ENCODE measurements around the gene MRPL18. TPM values are rescaled to one million over a fixed set of nuclear protein-coding genes. Genes with fewer than 3 reads are reported as not detected.
A peak's percentile ranks its signal among the peaks of the same experiment; 100 is the strongest.

MRPL18 gene
- total RNA-seq, 1 experiment from 2014 or later, result 95.2 TPM

DNA sequence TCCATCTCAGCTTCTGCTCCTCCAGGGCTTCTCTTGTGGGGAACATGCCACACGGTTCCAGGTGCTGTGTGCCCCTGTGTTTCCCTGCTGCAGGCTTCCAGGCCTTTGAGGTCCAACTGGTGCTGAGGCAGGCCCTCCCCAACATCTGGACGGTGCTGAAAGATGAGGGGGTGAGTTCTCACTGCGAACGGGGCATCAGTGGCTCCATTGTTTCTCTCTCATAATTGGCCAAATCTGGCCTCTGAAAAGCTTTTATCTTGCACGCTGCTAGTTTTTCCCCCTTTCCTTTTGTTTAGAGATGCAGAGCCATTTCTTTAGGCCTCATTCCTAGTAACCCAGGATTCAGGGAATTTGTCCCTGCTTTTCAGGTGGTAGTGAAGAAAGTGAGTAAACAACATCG, 18.4 kb downstream of the MRPL18 start:
- H3K4me3 Mint-ChIP-seq, result no peak overlapping the region
- H3K27me3 Mint-ChIP-seq (ENCODE audit: low read depth), result no peaks in the 10 kb centered on the region
- ATAC-seq, result no peak
- 0 out of 2 replicates have a peak overlapping the region, but pooled peaks have one; percentile 63 for H3K27ac Mint-ChIP-seq
- H3K9me3 Mint-ChIP-seq, result no peaks in the 10 kb centered on the region
- peaks cover 23% of the 10 kb centered on the region for H3K4me1 Mint-ChIP-seq
- ChIA-PET POLR2A (interaction anchor here (1.0 kb wide), 1 partner anchor 11 kb away, joined by 4 read pairs; no protein-coding TSS in a partner anchor), CTCF (interaction anchor here (0.7 kb wide), 2 partner anchors 11 to 634 kb away, joined by 3 to 5 read pairs; no protein-coding TSS in a partner anchor)
- no peaks in the 10 kb centered on the region for H3K36me3 Mint-ChIP-seq
- TF ChIP-seq, protein P1, sequence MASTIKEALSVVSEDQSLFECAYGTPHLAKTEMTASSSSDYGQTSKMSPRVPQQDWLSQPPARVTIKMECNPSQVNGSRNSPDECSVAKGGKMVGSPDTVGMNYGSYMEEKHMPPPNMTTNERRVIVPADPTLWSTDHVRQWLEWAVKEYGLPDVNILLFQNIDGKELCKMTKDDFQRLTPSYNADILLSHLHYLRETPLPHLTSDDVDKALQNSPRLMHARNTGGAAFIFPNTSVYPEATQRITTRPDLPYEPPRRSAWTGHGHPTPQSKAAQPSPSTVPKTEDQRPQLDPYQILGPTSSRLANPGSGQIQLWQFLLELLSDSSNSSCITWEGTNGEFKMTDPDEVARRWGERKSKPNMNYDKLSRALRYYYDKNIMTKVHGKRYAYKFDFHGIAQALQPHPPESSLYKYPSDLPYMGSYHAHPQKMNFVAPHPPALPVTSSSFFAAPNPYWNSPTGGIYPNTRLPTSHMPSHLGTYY (CRISPR knock-in tag; IDR thresholded peaks at IDR 0.05), result no peak
- TF ChIP-seq ELF4 (CRISPR knock-in tag; IDR thresholded peaks at IDR 0.05; ENCODE audit: low read depth), result no peak
- no peak for DNase-seq (ENCODE audit: low spot score)

DNA sequence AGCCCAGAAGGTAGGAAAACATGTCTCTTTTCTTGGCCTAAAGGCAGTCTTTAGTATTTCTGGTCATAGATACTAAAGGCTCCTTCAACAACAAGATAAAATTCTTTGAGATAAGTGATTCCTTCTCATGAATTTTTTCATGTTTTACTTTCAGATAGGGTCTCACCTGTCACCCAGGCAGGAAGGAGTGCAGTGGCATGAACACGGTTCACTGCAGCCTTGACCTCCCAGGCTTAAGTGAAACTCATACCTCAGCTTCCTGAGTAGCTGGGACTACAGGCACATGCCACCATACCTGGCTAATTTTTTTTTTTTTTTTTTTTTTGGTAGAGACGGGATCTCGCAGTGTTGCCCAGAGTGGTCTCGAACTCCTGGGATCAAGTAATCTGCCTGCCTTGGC, 18.9 kb downstream of the MRPL18 start:
- CTCF ChIA-PET, result interaction anchor here (0.7 kb wide), 1 partner anchor 11 kb away, joined by 3 read pairs; no protein-coding TSS in a partner anchor
- H3K9me3 Mint-ChIP-seq, result no peaks in the 10 kb centered on the region
- H3K27me3 Mint-ChIP-seq (ENCODE audit: low read depth), result no peaks in the 10 kb centered on the region
- H3K36me3 Mint-ChIP-seq, result no peaks in the 10 kb centered on the region
- POLR2A ChIA-PET, result interaction anchor here (1.0 kb wide), 1 partner anchor 11 kb away, joined by 4 read pairs; no protein-coding TSS in a partner anchor
- ATAC-seq (no peak), DNase-seq (ENCODE audit: low spot score) (no peak)
- H3K27ac Mint-ChIP-seq, result no peak overlapping the region
- peaks cover 27% of the 10 kb centered on the region for H3K4me1 Mint-ChIP-seq
- H3K4me3 Mint-ChIP-seq, result no peak overlapping the region
- TF ChIP-seq FOXP1 (CRISPR knock-in tag; IDR thresholded peaks at IDR 0.05; ENCODE audit: borderline replicate concordance) (no peak), NR1H2 (CRISPR knock-in tag; IDR thresholded peaks at IDR 0.05) (no peak), ESRRA (CRISPR knock-in tag; IDR thresholded peaks at IDR 0.05; ENCODE audit: borderline replicate concordance) (no peak), MAX (CRISPR knock-in tag; IDR thresholded peaks at IDR 0.05) (no peak), MYBL2 (CRISPR knock-in tag; IDR thresholded peaks at IDR 0.05) (no peak), PRDM15 (CRISPR knock-in tag; IDR thresholded peaks at IDR 0.05) (no peak), ZNF396 (CRISPR knock-in tag; IDR thresholded peaks at IDR 0.05; ENCODE audit: borderline replicate concordance) (no peak), ZBTB21 (CRISPR knock-in tag; IDR thresholded peaks at IDR 0.05; ENCODE audit: borderline replicate concordance) (no peak), ZNF232 (CRISPR knock-in tag; IDR thresholded peaks at IDR 0.05) (no peak), ZNF281 (CRISPR knock-in tag; IDR thresholded peaks at IDR 0.05) (no peak)
- TF ChIP-seq, protein P2, sequence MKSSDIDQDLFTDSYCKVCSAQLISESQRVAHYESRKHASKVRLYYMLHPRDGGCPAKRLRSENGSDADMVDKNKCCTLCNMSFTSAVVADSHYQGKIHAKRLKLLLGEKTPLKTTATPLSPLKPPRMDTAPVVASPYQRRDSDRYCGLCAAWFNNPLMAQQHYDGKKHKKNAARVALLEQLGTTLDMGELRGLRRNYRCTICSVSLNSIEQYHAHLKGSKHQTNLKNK (CRISPR knock-in tag; IDR thresholded peaks at IDR 0.05), result no peak
- TF ChIP-seq, protein P3, sequence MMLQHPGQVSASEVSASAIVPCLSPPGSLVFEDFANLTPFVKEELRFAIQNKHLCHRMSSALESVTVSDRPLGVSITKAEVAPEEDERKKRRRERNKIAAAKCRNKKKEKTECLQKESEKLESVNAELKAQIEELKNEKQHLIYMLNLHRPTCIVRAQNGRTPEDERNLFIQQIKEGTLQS (CRISPR knock-in tag; conservative IDR thresholded peaks at IDR 0.05), result no peak
- TF ChIP-seq, protein P4, sequence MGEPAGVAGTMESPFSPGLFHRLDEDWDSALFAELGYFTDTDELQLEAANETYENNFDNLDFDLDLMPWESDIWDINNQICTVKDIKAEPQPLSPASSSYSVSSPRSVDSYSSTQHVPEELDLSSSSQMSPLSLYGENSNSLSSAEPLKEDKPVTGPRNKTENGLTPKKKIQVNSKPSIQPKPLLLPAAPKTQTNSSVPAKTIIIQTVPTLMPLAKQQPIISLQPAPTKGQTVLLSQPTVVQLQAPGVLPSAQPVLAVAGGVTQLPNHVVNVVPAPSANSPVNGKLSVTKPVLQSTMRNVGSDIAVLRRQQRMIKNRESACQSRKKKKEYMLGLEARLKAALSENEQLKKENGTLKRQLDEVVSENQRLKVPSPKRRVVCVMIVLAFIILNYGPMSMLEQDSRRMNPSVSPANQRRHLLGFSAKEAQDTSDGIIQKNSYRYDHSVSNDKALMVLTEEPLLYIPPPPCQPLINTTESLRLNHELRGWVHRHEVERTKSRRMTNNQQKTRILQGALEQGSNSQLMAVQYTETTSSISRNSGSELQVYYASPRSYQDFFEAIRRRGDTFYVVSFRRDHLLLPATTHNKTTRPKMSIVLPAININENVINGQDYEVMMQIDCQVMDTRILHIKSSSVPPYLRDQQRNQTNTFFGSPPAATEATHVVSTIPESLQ (CRISPR knock-in tag; IDR thresholded peaks at IDR 0.05), result no peak
- TF ChIP-seq, protein P5, sequence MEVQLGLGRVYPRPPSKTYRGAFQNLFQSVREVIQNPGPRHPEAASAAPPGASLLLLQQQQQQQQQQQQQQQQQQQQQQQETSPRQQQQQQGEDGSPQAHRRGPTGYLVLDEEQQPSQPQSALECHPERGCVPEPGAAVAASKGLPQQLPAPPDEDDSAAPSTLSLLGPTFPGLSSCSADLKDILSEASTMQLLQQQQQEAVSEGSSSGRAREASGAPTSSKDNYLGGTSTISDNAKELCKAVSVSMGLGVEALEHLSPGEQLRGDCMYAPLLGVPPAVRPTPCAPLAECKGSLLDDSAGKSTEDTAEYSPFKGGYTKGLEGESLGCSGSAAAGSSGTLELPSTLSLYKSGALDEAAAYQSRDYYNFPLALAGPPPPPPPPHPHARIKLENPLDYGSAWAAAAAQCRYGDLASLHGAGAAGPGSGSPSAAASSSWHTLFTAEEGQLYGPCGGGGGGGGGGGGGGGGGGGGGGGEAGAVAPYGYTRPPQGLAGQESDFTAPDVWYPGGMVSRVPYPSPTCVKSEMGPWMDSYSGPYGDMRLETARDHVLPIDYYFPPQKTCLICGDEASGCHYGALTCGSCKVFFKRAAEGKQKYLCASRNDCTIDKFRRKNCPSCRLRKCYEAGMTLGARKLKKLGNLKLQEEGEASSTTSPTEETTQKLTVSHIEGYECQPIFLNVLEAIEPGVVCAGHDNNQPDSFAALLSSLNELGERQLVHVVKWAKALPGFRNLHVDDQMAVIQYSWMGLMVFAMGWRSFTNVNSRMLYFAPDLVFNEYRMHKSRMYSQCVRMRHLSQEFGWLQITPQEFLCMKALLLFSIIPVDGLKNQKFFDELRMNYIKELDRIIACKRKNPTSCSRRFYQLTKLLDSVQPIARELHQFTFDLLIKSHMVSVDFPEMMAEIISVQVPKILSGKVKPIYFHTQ (CRISPR knock-in tag; IDR thresholded peaks at IDR 0.05), result no peak
